GM18873 (cell line): ENCODE measurements around the gene ADAD2.

Source experiments
- ATAC-seq: cut with Tn5 transposase; IDR thresholded peaks from one replicate; pipeline ENCODE4 v1.9.1; 2021; ENCODE audit warnings: mild to moderate bottlenecking, moderate library complexity, moderate number of reproducible peaks; ENCODE audit not compliant: unreplicated experiment, low FRiP score

ADAD2 gene

GRCh38 chr16:84244728-84245127 is 53.8 kb downstream of the ADAD2 start:
- no peak for ATAC-seq

- ATAC-seq, result no peak
These were observed 55.2 kb downstream of the ADAD2 start for GRCh38 chr16:84245956-84246678.

- ATAC-seq, result no peak
These were observed 55.7 kb downstream of the ADAD2 start for GRCh38 chr16:84246679-84247077.
